NCI-H1092 (cell line): ENCODE results near the gene CLCF1.
A peak's percentile ranks its signal among the peaks of the same experiment; 100 is the strongest.

Experiments used
- DNase-seq: peaks from one replicate; lab custom pipeline; 2025; lab: John Stamatoyannopoulos, UW

Gene CLCF1

DNA sequence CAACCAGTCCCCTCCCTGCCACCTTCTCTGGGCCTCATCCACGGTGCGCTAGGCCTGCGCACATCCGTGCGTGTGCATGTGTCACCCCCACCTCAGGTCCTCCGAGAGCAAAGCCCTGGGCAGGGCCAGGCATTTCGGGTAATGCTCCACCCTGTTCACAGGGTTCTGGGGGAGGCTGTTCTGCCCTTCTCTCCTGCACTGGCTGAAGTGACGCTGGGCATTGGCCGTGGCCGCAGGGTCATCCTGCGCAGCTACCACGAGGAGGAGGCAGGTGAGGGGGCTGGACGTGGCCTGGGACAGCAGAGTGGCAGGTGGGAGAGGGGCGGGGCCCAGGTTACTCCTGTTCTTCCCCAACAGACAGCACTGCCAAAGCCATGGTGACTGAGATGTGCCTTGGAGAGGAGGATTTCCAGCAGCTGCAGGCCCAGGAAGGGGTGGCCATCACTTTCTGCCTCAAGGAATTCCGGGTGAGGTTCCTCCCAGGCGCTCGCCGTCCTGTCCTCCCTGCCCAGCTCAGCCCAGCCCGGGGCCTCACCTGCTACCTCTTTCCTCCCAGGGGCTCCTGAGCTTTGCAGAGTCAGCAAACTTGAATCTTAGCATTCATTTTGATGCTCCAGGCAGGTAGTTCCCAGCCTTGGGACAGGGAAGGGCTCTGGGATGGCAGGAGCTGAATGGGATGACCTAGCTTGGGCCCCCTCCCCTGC lies 22.3 kb upstream of the CLCF1 start:
- DNase-seq, result no peak

DNA sequence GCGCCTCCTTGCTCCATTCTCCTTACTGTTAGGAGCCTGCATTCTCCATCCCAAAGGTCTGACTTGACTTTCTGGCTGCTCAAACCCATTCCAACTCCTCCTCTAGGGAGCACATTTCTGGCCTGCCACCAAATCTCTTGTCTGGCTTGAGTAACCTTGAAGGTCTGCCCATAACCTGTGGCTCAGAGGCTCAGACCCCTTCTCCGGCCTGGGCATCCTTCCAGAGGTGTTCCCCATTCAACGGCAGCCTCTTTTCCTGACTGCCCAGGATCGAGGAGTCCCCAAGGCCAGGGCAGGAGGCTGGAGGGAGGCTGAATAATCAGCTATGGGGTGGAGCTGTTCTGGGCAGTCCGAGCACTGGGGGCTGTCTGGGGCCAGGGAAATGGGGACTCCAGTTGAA lies 20.6 kb upstream of the CLCF1 start:
- no peak for DNase-seq

DNA sequence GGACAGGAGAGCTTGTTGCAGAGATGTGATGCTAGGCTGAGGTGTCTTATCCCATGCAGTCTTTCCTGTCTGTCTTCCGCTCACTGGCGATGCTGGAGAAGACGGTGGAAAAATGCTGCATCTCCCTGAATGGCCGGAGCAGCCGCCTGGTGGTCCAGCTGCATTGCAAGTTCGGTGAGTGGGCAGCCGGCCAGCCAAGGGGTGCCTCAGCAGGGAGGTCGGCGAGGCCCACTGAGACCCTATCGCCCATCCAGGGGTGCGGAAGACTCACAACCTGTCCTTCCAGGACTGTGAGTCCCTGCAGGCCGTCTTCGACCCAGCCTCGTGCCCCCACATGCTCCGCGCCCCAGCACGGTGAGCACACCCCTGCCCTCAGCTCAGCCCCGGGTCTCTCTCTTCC lies 20.0 kb upstream of the CLCF1 start:
- no peak for DNase-seq

GRCh38 chr11:67392183-67392715 lies 18.9 kb upstream of the CLCF1 start:
- DNase-seq, result no peak

DNA sequence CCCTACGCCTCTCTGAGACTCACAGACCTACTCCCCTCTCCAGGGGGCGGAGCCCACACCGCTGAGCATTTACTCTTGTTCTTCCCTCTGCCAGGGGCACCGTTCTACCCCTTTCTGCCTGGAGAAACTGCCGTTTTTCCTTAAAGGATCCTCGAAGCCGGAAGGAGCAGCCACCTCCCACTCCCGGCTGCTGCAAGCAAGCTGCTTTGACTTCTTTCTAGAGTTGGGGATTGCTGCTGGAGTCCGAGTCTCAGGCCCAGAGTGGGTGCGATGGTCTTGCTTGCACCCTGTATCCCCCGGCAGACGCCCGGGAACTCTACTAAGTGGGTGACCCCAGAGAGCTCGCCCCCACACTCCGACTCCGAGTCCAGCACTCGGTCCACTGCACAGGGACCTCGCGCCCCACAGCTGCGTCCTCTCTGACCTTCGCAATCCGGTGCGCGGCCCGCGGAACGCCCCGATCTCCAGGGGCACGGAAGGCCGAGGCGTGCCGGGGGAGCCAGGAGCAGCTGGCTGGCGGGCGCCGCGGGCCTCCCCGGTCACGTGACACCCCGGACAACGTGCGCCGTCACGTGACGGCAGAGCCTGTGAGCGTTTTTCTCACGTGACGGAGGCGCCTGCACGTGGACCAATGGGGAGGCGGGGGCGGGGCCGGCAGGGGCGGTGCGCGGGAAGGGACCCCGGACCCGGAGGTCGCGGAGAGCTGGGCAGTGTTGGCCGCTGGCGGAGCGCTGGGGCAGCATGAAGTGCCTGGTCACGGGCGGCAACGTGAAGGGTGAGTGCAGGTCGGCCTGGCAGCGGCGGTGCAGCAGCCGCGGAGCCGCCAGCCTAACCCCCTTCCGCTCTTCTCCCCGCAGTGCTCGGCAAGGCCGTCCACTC lies 18.1 kb upstream of the CLCF1 start, which contains the start of gene RAD9A:
Gene RAD9A (plus strand): TSS at position 683 of the 879 bp plus-strand sequence. CDS start 59 bp downstream, at position 742.
- DNase-seq, result peak; percentile 95

GRCh38 chr11:67390947-67391303 lies 17.5 kb upstream of the CLCF1 start:
- no peak for DNase-seq

- no peak for DNase-seq
Measured at GRCh38 chr11:67389477-67389876, 16.1 kb upstream of the CLCF1 start.

- DNase-seq, result no peak
Measured at GRCh38 chr11:67387518-67387917, 14.1 kb upstream of the CLCF1 start.

- DNase-seq, result no peak
Measured at GRCh38 chr11:67387069-67387468, 13.7 kb upstream of the CLCF1 start.

GRCh38 chr11:67384851-67385366 lies 11.5 kb upstream of the CLCF1 start:
- no peak for DNase-seq

DNA sequence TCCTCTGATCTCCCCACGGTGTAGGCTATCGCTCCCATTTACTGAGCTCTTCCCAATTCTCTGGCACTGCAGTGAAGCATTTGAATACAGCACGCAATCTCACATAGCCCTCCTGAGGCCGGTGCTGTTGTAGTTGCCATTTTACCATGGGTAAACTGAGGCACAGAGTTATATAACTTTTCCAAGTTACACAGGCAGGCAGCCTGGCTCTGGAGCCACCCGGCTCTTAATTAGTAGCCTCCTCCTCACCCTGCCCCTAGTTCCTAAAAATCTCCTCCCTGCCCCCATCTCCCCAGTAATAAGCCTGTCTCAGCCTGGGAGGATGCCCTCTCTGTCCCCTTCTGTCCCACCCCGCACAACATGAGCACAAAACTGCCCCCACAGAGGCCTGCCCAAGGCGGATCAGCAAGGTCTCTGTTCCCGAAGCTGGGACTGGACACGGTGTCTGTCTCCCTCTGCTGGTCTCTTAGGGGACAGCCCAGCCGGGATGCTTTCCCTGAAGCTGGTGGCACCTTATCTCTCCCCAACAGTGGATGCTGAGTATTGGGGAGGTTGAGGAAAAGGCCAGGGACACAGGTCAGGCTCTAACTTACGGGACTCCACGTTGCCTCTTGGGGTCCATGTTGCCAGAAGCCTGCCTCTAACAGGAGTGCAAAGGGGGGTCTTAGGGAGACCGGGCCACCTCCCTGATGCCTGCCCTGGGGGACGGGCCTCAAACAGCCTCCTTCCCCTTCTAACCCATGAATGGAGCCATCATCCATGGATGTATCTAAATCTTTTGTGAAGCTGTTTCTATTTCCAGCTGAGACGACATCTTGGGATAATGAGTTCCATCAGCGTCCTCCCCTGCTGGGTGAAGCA lies 9.1 kb upstream of the CLCF1 start:
- DNase-seq, result peak; percentile 67

DNA sequence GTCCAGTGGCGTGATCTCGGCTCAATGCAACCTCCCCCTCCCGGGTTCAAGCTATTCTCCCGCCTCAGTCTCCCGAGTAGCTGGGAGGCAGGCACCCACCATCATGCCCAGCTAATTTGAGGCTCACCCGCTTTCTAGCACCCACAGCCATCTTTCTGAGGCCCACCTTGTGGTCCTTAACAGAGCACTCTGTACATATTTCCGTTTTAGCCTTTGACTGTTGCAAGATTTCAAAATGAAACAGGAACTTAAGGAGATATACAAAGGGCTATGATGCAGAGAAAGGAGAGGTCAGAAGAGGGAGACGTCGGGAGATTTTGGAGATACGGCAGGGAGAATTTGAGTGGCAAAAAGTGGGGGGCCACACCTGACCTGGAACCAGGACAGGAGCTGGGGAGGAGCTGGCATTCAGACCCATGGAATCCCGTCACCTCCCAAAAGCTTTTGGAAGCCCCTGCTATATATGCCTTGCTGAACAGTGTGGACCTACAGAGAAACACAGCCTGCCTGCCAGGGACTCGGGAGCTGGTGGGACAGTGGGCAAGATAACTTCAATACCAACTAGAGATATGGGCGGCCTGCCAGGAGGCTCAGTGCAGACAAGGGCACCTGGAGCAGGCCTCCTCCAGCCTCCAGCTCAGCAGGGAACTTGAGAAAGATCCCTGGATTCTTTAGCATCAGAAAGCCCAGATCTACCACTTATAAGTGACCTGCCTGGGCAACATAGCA lies 8.0 kb upstream of the CLCF1 start:
- DNase-seq, result no peak

GRCh38 chr11:67379061-67380058 lies 6.0 kb upstream of the CLCF1 start:
- DNase-seq, result no peak

- DNase-seq, result no peak
Measured at GRCh38 chr11:67378544-67378943, 5.1 kb upstream of the CLCF1 start.

DNA sequence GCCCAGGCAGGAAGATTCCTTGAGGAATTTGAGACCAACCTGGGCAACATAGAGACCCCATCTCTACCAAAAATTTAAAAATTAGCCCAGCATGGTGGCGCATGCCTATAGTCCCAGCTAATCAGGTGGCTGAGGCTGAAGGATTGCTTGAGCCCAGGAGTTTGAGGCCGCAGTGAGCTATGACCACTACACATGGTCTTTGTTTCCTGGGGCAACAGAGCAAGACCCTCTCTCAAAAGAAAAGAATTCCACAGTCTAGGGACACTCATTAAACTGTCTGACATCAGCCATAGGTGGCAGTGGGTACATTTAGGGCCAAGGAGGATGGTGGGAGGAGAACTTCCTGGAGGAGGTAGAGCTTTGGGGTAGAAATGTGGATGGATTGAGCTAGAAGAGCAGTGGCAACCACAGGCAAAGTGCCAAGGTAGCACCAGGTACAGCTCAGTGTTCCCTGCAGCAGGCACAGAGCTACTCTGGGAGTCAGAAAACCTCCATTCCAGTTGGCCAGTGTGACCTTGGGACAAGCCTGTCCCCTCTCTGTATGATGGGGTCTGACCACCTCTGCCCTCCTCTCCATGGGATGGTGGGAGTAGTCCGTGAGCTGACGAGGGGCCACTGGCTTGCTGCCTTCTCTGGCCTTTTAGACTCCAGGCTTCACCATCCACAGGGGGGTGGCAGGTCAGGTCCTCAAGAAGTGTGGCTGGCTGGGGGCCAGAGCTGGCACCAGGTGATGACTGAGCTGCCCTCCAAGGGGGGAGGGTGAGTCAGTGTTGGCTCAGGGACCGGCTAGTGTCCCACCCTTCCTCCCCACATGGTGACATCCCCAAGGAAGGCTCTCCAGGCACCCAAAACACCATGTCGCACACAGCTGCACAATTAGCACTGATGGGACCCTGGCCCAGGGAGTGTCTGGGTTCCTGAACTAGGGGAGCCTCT lies 3.7 kb upstream of the CLCF1 start:
- no peak for DNase-seq

DNA sequence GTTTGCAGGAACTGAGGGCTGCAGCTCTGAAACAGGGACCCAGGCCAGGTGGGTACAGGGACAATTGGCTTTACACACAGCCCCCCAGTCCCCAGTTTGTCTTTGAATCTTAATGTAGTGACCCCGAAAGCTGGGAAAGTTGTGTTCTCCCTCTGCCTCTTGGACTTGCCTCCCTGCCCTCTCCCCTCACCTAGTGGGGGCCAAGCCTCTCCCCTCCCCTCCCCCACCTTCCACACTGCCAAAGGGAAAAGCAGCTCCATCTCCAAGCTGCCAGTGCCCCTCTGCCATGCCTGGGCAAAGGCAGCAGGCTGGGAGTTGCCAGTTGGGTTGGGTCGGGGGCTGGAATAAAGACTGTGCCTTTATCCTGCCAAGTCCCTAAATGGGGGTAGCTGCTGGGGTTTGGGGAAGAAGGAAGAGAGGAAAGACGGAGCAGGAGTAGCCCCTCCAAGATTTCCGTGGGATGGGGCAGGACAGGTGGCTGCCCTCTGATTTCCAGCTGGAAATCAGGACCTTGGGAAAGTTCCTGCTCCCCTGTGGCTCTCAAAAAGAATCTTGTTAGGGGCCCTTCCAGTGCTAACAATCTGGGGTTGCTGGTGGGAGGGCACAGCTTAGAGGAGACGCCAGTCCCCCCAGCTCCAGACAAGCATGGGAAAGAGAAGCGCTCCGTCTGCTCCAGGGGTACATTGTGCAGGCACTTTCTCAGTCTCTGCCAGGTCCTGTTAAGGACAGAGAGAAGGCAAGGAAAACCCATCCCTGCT lies 2.8 kb upstream of the CLCF1 start:
- DNase-seq, result no peak

DNA sequence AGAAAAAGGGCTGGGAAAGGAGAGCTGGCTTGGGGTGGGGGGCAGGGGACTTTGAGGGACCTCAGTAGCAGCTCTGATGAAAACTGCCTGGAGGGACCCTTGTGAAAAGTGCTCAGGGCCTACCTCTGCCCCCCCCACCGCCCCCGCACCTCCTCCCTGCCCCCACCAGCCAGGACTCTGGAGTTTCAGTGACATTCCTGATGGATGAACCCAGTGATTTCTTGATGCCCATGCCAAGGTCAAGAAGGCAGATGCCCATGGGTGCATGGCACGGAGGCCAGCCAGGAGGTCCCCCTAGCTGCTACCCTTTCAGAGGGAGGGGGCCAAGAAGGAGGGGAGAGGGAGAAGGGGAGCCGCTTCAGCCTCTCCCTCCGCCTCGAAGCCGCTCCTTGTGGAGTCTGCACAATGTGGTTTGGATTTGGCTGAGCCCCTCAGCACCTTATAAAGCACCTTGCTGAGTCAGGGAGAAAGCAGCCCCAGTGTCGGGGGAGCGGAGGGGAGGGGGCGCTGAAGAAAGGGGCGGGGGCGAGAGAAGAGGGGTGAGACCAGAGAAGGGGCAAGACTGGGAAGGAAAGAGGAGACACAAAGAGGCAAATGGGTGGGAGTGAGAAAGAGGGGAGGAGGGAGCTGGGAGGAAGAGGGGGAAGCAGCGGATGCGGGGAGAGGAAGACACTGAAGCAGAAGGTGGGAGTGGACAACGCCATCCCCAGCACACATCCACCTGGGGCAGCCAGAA lies 2.1 kb upstream of the CLCF1 start:
- no peak for DNase-seq
